ENCODE data around the gene CNST.

CNST gene, protein sequence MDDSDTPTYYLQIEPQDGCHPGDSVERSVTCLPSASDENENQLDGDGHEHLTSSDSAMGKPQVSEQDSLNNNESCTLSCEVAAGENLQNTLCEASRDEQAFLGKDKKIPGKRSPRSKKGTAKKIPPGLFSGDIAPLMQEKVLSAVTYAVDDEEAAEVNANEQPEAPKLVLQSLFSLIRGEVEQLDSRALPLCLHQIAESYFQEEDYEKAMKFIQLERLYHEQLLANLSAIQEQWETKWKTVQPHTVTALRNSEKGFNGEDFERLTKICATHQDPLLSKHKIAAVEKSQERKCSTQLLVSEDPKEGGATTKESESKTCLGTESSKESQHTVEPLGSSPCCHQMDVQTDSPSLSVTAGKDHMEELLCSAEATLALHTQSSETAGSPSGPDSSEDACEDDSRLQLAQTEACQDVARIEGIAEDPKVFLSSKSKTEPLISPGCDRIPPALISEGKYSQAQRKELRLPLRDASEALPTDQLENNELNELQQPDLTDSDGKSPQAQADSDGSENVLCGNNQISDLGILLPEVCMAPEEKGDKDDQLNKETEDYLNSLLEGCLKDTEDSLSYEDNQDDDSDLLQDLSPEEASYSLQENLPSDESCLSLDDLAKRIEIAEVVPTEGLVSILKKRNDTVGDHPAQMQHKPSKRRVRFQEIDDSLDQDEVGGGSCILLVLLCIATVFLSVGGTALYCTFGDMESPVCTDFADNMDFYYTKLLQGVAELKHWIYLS

GRCh38 chr1:246566128-246566812 lies at the start of gene CNST, which contains the start of gene TFB2M:
Gene CNST, plus strand, starts transcription at chr1:246566456. Its CDS starts 25,107 bp downstream, at chr1:246591563.
Gene TFB2M, minus strand, starts transcription at chr1:246566261. Its CDS starts 123 bp downstream, at chr1:246566138.
- DNase-seq (ENCODE audit: low spot score): peak; percentile 95

- DNase-seq (ENCODE audit: low spot score): no peak
Measured at GRCh38 chr1:246517391-246517790, 48.9 kb upstream of the CNST start.

DNA sequence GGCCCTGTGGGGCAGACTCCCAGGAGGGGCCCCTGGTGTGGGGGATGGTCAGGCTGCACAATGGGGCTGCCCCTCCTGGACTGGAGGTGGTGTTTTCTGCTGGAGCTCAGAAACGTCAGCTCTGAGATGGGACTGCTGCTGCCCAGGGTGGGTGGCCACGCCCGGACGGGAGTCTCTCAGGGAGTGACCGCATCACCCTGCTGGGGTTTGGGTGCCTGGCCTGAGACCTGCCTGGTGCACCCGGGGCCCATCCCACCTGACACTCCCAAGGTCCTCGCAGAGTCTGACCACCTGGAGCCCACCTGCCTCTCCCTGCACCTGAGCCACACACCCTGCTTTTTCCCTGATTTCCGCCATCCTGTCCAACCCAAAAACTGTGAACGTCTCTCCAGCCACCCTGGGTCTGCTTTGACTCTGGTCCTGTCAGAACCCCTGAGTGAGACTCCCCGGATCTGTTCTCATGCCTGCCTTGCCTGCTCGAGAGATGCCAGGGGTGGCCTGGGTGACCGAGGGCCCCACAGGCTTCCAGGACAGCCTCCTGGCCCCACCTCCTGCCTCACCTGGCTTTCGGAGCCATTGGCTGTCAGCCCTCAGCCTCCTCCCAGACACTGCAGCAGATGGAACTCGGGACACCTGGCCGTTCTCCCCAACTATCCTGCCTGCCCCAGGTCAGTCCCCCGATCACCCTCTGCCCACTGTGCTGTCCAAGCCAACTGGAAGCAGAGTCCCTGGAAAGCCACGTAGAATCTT lies 47.6 kb upstream of the CNST start:
- no peak for DNase-seq (ENCODE audit: low spot score)

- DNase-seq (ENCODE audit: low spot score): no peak
Measured at GRCh38 chr1:246519514-246519913, 46.7 kb upstream of the CNST start.

- no peak for DNase-seq (ENCODE audit: low spot score)
Measured at GRCh38 chr1:246526380-246526779, 39.9 kb upstream of the CNST start.

- no peak for DNase-seq (ENCODE audit: low spot score)
Measured at GRCh38 chr1:246526915-246527314, 39.3 kb upstream of the CNST start.

DNA sequence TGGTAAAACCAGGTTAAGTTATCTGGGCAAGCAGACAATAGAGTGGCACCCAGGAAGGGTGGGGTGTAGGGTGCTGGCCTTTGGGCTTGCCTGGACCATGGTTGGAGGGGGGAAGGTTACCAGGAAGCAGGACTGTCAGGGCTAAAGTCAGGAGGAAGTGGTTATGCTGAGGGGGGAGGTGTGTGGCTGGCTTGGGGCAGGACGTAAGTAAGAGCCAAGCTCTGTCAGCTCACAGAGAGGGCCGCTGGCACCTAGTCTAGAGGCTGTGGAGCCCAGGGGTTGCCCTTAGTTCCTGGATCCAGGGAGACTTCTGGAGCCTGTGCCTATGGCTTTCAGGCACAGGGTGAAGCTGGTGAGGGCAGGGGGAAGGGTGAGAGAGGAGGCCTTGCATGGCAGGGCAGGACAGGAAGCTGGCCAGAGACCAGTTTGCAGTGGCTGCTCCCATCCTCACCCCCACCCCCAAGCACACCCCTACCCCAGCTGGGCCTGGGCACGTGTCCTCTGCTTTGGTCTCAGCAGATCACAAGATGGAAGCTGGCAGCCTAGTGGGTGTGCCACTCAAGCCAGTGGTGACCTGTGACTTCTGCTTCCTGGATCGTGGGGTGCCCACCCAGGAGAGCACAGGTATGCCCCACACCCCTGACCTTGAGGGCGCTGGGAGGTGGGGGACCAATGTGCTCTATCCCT lies 38.7 kb upstream of the CNST start:
- no peak for DNase-seq (ENCODE audit: low spot score)

GRCh38 chr1:246528933-246529731 lies 37.1 kb upstream of the CNST start:
- DNase-seq (ENCODE audit: low spot score): no peak

- DNase-seq (ENCODE audit: low spot score): no peak
Measured at GRCh38 chr1:246530482-246530881, 35.8 kb upstream of the CNST start.

DNA sequence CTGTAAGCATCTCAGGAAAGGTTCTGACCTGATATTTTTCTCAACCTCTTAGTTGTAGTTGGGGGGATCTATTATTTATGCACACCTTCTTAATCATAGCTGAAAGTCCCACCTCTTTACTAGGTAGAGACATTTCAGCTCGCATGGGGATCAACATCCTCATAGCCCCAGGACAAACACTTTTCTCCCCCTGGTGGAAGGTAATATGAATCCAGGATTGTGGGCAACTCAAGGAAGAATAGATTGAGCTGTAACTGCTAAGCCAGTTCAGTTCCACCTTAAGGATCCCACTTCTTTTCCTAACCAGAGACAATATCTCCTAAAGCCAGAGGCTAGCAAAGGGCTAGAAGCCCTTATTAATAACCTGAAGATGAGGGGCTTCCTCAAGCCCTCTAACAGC lies 33.7 kb upstream of the CNST start:
- DNase-seq (ENCODE audit: low spot score): no peak

GRCh38 chr1:246533371-246533905 lies 32.8 kb upstream of the CNST start:
- DNase-seq (ENCODE audit: low spot score): no peak

DNA sequence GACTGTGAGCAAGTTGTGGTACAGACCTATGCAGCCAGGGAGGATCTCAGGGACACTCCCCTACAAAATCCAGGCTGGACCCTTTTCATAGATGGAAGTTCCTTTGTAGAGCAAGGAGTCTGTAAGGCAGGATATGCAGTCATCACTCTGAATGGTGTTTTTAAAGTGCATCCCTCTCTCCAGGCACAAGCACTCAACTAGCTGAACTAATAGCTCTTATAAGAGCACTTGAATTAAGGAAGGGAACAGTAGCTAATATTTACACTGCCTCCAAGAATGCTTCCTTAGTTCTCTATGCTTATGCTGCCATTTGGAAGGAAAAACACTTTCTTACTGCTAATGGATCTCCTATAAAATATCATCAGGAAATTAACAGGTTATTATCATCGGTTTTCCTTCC lies 32.1 kb upstream of the CNST start:
- DNase-seq (ENCODE audit: low spot score): no peak

DNA sequence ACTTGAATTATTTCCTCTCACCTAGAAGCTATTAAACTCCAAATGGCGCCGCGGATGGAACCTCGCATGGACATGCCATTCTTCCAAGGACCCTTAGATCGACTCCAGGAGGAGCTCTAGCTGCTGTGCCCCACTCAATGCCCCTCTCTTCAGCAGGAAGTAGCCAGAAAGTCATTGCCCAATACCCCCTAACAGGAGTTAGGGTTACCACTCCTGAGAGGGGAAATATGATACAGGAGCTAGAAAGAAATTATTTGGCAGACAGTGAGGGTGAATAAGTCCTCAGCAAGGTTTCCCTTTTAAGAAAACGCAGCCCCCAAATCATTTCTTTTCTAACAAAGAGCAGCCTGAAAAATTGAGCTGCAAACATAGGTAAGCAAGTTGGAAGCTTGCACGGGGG lies 28.8 kb upstream of the CNST start:
- no peak for DNase-seq (ENCODE audit: low spot score)

- no peak for DNase-seq (ENCODE audit: low spot score)
Measured at GRCh38 chr1:246537887-246538286, 28.4 kb upstream of the CNST start.

GRCh38 chr1:246540738-246541491 lies 25.3 kb upstream of the CNST start:
- DNase-seq (ENCODE audit: low spot score): no peak

DNA sequence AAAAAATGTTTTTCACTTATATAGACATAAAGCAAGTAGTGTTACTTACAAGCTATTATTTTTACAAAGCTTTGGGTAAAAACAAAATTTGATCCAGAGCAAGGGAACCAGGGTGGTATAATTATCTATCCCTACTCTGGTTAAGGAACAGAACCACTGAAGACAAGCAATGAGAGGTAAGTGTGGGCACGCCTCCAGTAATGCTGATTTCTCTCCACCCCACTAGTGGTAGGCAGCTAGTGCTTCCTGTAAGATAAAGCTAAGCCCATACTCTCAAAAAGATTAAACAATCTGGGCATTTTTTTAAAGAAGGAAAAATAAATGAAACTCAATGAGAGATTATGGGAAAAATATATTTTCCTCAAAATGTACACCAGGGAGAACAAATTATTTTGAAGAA lies 22.3 kb upstream of the CNST start:
- no peak for DNase-seq (ENCODE audit: low spot score)

DNA sequence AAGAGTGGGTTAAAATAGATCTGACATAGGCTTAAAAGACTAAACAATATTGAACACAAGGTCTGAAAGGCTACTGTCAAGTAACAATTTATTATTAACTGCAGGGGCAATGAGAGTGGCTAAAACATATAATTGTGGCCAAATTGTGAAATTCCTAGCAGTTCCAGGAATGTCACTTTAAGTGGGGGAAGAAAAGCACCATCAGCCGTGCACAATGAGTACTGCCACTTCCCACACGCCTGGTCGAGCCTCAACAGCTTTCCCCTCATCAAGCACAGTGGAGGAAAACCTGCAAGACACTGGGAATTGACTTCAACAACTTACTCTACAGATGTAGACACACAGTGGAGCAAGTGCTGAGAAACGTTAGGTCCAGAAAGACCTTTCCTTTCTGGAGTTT lies 16.6 kb upstream of the CNST start:
- DNase-seq (ENCODE audit: low spot score): no peak

- no peak for DNase-seq (ENCODE audit: low spot score)
Measured at GRCh38 chr1:246550402-246550801, 15.9 kb upstream of the CNST start.

- no peak for DNase-seq (ENCODE audit: low spot score)
Measured at GRCh38 chr1:246552110-246552509, 14.1 kb upstream of the CNST start.

GRCh38 chr1:246554201-246554600 lies 12.1 kb upstream of the CNST start:
- DNase-seq (ENCODE audit: low spot score): no peak
